Tibial nerve (tissue), 3 donors: Measurements from ENCODE around the gene LHFPL2.

Source experiments
- POLR2A ChIP-seq, 2 donors: fragments of 450-650 bp; IDR thresholded peaks; one replicate each; pipeline ENCODE4 v1.6.1; 2017; ENCODE audit warnings: antibody characterized with exemption in 2 of 2, mild to moderate bottlenecking in 2 of 2, moderate library complexity in 2 of 2
- TF ChIP-seq, protein P1 (sequence below), 5 experiments: fragments of 200-600 bp in 3 of 5; fragments of 450-650 bp in 2 of 5; sonication (generic) in 3 of 5; IDR thresholded peaks; one replicate each; pipeline ENCODE4 v1.5.1; 2016 to 2019; ENCODE audit warnings: antibody characterized with exemption in 5 of 5, mild to moderate bottlenecking in 3 of 5, moderate library complexity in 2 of 5

DNA sequence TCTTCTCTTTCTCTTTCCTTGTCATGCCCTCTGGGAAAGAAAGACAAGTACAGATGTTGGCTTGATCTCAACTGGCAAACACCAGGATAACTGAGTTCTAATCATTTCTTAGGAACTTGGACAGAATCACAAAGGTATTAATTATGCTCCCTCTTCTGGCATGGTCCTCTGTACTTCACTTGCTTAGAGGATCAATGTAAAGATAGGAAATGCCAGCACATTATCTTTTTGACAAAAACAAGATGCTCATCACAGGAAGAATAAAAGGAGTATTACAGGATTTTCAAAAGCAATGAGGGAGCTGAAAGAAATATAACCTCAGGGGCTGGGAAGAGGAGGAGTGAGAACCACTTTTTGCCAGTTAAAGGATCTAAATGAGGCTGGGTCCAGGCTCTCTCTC is 70.6 kb downstream of the LHFPL2 start:
- TF ChIP-seq, protein P1, sequence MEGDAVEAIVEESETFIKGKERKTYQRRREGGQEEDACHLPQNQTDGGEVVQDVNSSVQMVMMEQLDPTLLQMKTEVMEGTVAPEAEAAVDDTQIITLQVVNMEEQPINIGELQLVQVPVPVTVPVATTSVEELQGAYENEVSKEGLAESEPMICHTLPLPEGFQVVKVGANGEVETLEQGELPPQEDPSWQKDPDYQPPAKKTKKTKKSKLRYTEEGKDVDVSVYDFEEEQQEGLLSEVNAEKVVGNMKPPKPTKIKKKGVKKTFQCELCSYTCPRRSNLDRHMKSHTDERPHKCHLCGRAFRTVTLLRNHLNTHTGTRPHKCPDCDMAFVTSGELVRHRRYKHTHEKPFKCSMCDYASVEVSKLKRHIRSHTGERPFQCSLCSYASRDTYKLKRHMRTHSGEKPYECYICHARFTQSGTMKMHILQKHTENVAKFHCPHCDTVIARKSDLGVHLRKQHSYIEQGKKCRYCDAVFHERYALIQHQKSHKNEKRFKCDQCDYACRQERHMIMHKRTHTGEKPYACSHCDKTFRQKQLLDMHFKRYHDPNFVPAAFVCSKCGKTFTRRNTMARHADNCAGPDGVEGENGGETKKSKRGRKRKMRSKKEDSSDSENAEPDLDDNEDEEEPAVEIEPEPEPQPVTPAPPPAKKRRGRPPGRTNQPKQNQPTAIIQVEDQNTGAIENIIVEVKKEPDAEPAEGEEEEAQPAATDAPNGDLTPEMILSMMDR (IDR thresholded peaks at IDR 0.05): no peak
- TF ChIP-seq POLR2A (IDR thresholded peaks at IDR 0.05): no peak
